Measurements from ENCODE around the gene SEC22C. TPM values are rescaled to one million over a fixed set of nuclear protein-coding genes. Genes with fewer than 3 reads are reported as not detected.

Gene SEC22C
- total RNA-seq, 1 donor: 78.6 TPM

DNA sequence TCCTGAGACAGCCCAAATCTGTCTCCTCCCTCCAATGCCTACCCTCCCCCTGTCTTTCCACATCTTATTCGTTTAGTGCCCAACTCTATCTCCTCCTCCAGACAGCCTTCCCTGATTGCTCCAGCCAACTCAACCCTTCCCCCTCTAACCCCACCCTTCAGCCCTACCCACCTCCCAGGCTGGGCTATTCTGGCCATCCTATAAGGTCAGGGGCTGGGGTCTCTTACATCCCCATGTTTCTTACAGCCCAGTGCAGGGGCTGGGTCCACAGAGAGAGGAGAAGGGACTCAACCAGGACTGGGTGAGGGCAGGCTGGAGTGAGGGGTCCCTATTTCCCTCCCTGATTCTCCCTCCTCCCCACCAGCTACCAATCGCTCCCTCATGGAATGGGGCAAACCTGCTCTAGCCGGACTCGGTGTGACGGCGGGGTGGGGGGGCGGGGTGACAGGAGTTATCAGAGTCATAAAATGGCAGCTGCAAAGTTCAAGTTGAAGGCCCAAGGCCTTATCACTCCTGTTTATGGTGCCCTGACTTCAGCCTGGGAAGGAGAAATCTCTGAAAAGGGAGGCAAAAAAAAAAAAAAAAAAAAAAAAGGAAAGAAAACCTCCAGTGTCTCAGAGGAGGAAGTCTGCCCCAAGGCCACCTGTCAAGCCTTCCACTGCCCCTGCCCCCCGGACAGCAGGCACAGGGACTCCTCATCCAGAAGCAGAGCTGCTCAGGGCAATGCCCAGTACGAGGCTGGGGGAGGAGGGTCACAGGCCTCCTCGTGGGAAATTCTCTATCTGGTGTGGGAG is 77.2 kb downstream of the SEC22C start:
- no peak for DNase-seq (ENCODE audit: low read depth)
- TF ChIP-seq, protein P1, sequence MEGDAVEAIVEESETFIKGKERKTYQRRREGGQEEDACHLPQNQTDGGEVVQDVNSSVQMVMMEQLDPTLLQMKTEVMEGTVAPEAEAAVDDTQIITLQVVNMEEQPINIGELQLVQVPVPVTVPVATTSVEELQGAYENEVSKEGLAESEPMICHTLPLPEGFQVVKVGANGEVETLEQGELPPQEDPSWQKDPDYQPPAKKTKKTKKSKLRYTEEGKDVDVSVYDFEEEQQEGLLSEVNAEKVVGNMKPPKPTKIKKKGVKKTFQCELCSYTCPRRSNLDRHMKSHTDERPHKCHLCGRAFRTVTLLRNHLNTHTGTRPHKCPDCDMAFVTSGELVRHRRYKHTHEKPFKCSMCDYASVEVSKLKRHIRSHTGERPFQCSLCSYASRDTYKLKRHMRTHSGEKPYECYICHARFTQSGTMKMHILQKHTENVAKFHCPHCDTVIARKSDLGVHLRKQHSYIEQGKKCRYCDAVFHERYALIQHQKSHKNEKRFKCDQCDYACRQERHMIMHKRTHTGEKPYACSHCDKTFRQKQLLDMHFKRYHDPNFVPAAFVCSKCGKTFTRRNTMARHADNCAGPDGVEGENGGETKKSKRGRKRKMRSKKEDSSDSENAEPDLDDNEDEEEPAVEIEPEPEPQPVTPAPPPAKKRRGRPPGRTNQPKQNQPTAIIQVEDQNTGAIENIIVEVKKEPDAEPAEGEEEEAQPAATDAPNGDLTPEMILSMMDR (IDR thresholded peaks at IDR 0.05; ENCODE audit: insufficient read depth, low read depth, low read length): no peak
- H3K4me3 ChIP-seq (ENCODE audit: low read depth, low read length): no peak overlapping the region

DNA sequence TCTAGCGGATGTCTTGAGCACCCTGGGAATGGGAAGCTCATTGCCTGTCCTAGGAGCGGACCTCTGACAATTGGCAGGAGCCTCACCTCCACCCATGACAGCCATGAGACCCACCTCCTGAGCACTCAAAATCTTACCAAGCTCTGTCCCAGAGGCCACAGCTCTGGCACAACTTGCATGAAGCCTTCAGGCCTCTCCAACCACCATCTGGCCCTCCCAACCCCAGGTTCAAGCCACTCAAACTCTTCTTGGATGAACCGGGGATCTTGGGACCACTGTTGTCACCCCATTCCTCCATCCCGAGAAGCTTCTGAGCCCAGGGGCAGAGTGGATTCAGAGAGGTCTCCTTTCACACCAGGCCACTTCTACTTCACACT is 77.8 kb downstream of the SEC22C start:
- no peak for DNase-seq (ENCODE audit: low read depth)
- TF ChIP-seq, protein P1 (IDR thresholded peaks at IDR 0.05; ENCODE audit: insufficient read depth, low read depth, low read length): no peak
- H3K4me3 ChIP-seq (ENCODE audit: low read depth, low read length): no peak overlapping the region

DNA sequence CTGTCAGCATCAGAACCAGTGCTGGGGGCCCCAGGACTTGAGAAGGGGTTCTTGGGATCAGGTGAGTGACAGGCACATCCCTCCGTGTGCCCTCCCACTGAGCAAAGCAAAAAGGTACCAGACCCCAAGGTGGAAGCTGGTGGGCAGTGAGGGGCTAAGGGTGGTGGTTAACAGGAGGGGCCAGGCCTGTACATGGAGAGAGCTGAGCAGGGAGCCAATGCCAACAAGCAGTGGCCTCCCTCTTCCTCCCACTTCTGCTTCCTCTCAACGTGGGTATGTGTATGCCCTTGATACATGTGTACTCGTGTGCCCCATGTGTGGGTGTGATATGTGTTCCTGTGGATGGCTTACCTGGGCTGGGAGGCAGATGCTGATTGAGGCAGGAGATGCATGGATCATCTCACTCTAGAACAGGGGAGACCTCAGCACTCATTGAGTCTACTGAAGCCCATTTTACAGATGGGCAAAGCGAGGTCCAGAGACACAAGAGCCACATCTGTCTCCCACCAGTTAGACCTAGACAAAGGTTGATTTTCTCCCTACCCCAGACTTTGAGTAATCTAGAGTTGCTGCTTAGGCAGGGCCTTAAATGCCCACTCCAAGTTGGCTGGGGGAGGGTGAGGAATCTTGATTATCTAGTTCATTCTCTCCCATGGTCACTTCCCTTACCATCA is 78.4 kb downstream of the SEC22C start:
- DNase-seq (ENCODE audit: low read depth): no peak
- TF ChIP-seq, protein P1 (IDR thresholded peaks at IDR 0.05; ENCODE audit: insufficient read depth, low read depth, low read length): no peak
- no peak overlapping the region for H3K4me3 ChIP-seq (ENCODE audit: low read depth, low read length)

DNA sequence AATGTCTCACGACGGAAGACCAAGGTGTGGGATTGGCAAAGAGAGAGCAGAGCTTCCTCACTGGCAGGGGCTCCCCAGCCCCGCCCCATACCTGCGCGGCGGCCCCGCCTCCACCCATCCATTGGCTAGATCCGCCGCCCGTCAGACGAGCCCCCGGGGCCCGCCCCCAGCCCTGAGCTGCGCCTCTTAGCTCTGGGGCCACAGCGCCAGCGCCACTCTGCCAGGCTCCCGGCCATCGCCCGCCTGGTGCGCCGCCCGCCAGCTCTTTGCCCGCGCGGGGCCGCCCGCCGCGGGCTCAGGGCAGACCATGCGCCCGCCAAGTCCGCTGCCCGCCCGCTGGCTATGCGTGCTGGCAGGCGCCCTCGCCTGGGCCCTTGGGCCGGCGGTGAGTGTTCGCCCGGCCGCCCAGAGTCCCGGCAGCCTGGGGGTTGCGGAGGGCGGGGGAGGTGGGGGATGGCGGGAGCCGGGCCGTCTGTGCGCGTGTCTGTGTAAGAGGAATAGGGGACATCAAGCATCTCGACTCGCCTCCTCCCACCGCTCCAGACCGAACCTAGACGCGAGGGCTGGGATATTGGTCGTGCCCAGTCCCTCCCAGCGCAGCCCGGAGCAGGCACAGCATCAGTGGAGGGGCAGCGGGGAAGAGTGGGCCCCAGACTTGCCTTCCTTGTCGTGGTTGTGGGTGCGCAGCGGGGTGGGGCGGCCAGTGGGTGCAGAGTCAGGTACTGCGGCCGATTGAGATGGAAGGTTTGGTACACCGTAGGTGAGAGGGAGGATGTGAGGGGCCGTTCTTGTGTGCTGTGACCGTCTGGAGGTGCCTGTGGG is 79.1 kb downstream of the SEC22C start, which contains the start of gene VIPR1:
VIPR1 (plus strand) TSS at position 215 of the 822 bp plus-strand sequence; CDS start at position 308, 93 bp downstream.
- H3K4me3 ChIP-seq (ENCODE audit: low read depth, low read length): peak within 1 kb of the TSS; percentile 23
- TF ChIP-seq, protein P1 (IDR thresholded peaks at IDR 0.05; ENCODE audit: insufficient read depth, low read depth, low read length): no peak
- no peak for DNase-seq (ENCODE audit: low read depth)

DNA sequence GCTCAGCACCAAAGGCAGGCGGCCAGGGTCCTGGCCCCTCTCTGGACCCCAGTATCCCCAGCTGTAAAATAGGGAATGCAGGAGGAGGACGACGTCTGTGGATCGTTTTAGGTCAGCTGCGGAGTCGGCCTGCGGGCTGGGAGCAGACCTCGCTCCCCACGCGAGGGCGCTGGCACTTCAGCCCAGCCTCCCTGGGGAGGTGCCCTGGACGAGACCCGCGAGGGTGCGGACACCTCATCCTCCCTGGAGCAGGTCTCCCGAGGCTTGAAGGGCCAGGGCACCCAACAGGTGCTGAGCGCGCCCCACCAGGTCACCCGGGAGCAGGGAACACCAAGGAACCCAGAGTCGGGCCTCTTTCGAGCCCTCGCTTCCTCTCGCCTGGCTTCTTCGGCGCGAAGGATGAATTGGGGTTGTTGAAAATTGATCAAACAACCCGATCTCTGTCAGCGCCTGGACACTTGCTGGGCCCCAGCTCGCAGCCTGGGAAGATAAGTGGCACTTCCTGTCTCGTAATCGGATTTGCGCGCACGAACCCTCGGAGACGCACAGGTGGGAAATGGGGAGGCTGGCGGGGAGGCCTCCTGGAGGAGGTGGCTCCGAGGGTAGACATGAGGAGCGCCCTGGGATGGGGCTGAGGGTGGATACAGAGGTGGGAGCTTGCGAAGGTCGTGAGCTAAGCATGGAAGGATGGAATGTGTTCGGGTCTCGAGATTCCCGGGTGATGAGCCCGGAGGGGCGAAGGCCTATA is 79.9 kb downstream of the SEC22C start:
- H3K4me3 ChIP-seq (ENCODE audit: low read depth, low read length): peak overlapping the region; percentile 23
- TF ChIP-seq, protein P1 (IDR thresholded peaks at IDR 0.05; ENCODE audit: insufficient read depth, low read depth, low read length): peak; percentile 47
- peak; percentile 18 for DNase-seq (ENCODE audit: low read depth)

DNA sequence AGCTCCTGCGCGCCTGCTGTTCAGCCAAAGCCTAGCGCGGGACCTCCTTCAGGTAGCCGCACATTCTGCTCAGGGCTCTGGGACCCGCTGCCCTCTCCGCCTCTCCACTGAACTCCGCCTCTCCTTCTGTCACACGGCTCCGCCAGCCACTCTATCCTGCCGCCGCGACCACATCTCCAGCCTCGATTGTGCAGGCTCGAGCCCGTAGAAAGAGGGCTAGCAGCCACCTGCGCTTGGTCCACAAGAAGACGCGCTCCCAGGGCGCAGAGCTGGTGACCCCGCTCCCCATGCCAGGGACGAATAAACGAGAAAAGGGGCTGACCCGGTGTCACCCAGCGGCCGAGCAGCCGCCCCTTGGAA is 80.5 kb downstream of the SEC22C start:
- DNase-seq (ENCODE audit: low read depth): no peak
- H3K4me3 ChIP-seq (ENCODE audit: low read depth, low read length): no peak overlapping the region
- TF ChIP-seq, protein P1 (IDR thresholded peaks at IDR 0.05; ENCODE audit: insufficient read depth, low read depth, low read length): no peak
